GM12878 (cell line): ENCODE results near the gene NAA10. TPM values are rescaled to one million over a fixed set of nuclear protein-coding genes. Genes with fewer than 3 reads are reported as not detected.

Experiments used
- ATAC-seq: fragments of 200-7000 bp; cut with Tn5 transposase; 3 replicates; pipeline ENCODE4 v1.9.1; 2020; ENCODE audit warnings: mild to moderate bottlenecking, moderate library complexity
- BruUV-seq: library from RNA; stranded (reverse); fragments of 400-500 nt; replicated peaks from 2 replicates; lab custom pipeline; 2021; lab: Mats Ljungman, UMichigan
- CTCF ChIA-PET: fragments of 300-600 bp; sonication (Branson Sonifier 250); formaldehyde crosslinking; extraction: SDS; loops from one replicate; lab custom pipeline; 2021; ENCODE audit warnings: inconsistent platforms; lab: Yijun Ruan, JAX
- POLR2A ChIA-PET: fragments of 350-600 bp; formaldehyde crosslinking; extraction: SDS; loops from one replicate; lab custom pipeline; 2021; ENCODE audit warnings: inconsistent platforms; lab: Charles Lee
- RAD21 ChIA-PET: fragments of 300-600 bp; sonication (Branson Sonifier 250); formaldehyde crosslinking; loops from one replicate; lab custom pipeline; 2023; ENCODE audit warnings: antibody characterized with exemption; ENCODE audit not compliant: unreplicated experiment; lab: Charles Lee
- SMC1A ChIA-PET: fragments of 300-600 bp; sonication (Branson Sonifier 250); formaldehyde crosslinking; loops from one replicate; lab custom pipeline; 2023; ENCODE audit not compliant: unreplicated experiment, uncharacterized antibody; lab: Charles Lee
- DNase-seq: peaks from one replicate; pipeline ENCODE4 v3.0.0-alpha.2; 2011; ENCODE audit warnings: low read depth, low spot score
- FAIRE-seq: peaks from 3 replicates; lab custom pipeline; 2011; peaks lifted over from hg19 to GRCh38; lab: Jason Lieb, UNC
- H2AFZ ChIP-seq: 2 replicates; pipeline ENCODE4 v1.6.0; 2011; ENCODE audit warnings: low read depth, low read length, control low read depth; ENCODE audit not compliant: control insufficient read depth
- H3K27ac ChIP-seq: 2 replicates; pipeline ENCODE4 v1.5.1; 2011; ENCODE audit warnings: control low read depth; ENCODE audit not compliant: control insufficient read depth, insufficient read depth
- H3K27me3 ChIP-seq, 2 experiments: replicated peaks in 1 of 2; 2 replicates each; pipeline versions ENCODE4 v1.6.0 to v1.6.1; 2011; ENCODE audit warnings: low read length in 1 of 2; ENCODE audit not compliant: control insufficient read depth in 2 of 2, insufficient read depth in 2 of 2
- H3K36me3 ChIP-seq, 2 experiments: 2 replicates each; pipeline ENCODE4 v1.5.1; 2011; ENCODE audit warnings: low read length in 1 of 2; ENCODE audit not compliant: control insufficient read depth in 2 of 2, insufficient read depth in 2 of 2
- H3K4me1 ChIP-seq: 2 replicates; pipeline ENCODE4 v1.6.1; 2011; ENCODE audit warnings: mild to moderate bottlenecking, low read length, moderate library complexity, mixed read lengths; ENCODE audit not compliant: control insufficient read depth, insufficient read depth
- H3K4me2 ChIP-seq: 2 replicates; pipeline ENCODE4 v1.6.0; 2011; ENCODE audit warnings: control low read depth; ENCODE audit not compliant: control insufficient read depth, insufficient read depth
- H3K4me3 ChIP-seq: fragments of 200-600 bp; sonication (generic); 2 replicates; pipeline ENCODE4 v1.5.1; 2016
- H3K79me2 ChIP-seq: 2 replicates; pipeline ENCODE4 v1.6.0; 2011; ENCODE audit warnings: low read length; ENCODE audit not compliant: control insufficient read depth, insufficient read depth
- H3K9ac ChIP-seq: 2 replicates; pipeline ENCODE4 v1.8.0; 2011; ENCODE audit warnings: low read length, control low read depth, mixed read lengths; ENCODE audit not compliant: control insufficient read depth, insufficient read depth
- H3K9me3 ChIP-seq: replicated peaks from 3 replicates; pipeline ENCODE4 v1.5.1; 2011; ENCODE audit warnings: mild to moderate bottlenecking, low read length; ENCODE audit not compliant: control insufficient read depth, insufficient read depth
- H4K20me1 ChIP-seq: 2 replicates; pipeline ENCODE4 v1.6.0; 2011; ENCODE audit not compliant: control insufficient read depth, insufficient read depth
- BHLHE40 ChIP-seq, 2 experiments: fragments of 450-650 bp in 1 of 2; IDR thresholded peaks; 2 replicates each; pipeline ENCODE4 v1.6.1; 2011 to 2017; ENCODE audit warnings: low read depth in 2 of 2, borderline replicate concordance in 1 of 2, improper control_type of control experiment in 1 of 2, low read length in 1 of 2, mild to moderate bottlenecking in 1 of 2
- CEBPB ChIP-seq, 2 experiments: fragments of 150-350 bp in 1 of 2; IDR thresholded peaks; 2 replicates each; pipeline ENCODE4 v1.6.1; 2012 to 2014; ENCODE audit warnings: low read depth in 2 of 2, low read length in 2 of 2, borderline replicate concordance in 1 of 2, inconsistent platforms in 1 of 2
- DPF2 ChIP-seq: fragments of 450-650 bp; IDR thresholded peaks from 2 replicates; pipeline ENCODE4 v1.6.1; 2017; ENCODE audit warnings: mild to moderate bottlenecking
- GABPA ChIP-seq: IDR thresholded peaks from 2 replicates; pipeline ENCODE4 v1.6.1; 2014; ENCODE audit warnings: antibody characterized with exemption, low read depth, mild to moderate bottlenecking, inconsistent platforms
- KLF5 ChIP-seq: fragments of 450-650 bp; IDR thresholded peaks from 2 replicates; pipeline ENCODE4 v1.6.1; 2014; ENCODE audit warnings: mild to moderate bottlenecking; ENCODE audit not compliant: partially characterized antibody
- MYB ChIP-seq: fragments of 150-350 bp; IDR thresholded peaks from 2 replicates; pipeline ENCODE4 v1.6.1; 2014; ENCODE audit warnings: mild to moderate bottlenecking, low read depth, low read length, borderline replicate concordance
- NFIC ChIP-seq: IDR thresholded peaks from 2 replicates; pipeline ENCODE4 v1.6.1; 2012; ENCODE audit warnings: low read depth, mild to moderate bottlenecking, inconsistent platforms, low read length, moderate library complexity
- RAD51 ChIP-seq: fragments of 450-650 bp; IDR thresholded peaks from 2 replicates; pipeline ENCODE4 v1.6.1; 2016; ENCODE audit warnings: moderate library complexity, mild to moderate bottlenecking, inconsistent platforms
- SMARCA5 ChIP-seq: fragments of 450-650 bp; IDR thresholded peaks from 2 replicates; pipeline ENCODE4 v1.6.1; 2017; ENCODE audit warnings: mild to moderate bottlenecking
- SRF ChIP-seq, 2 experiments: IDR thresholded peaks; 2 replicates each; pipeline ENCODE4 v1.6.1; 2011; ENCODE audit warnings: low read depth in 2 of 2, low read length in 2 of 2, mild to moderate bottlenecking in 1 of 2, moderate library complexity in 1 of 2
- TBL1XR1 ChIP-seq: IDR thresholded peaks from 2 replicates; pipeline ENCODE4 v1.6.1; 2012; ENCODE audit warnings: low read depth, low read length, improper control_type of control experiment
- ZBED1 ChIP-seq: IDR thresholded peaks from 2 replicates; pipeline ENCODE4 v1.6.1; 2016; ENCODE audit warnings: borderline replicate concordance
- ZSCAN29 ChIP-seq: fragments of 450-650 bp; IDR thresholded peaks from 2 replicates; pipeline ENCODE4 v1.6.1; 2017; ENCODE audit warnings: mild to moderate bottlenecking, moderate library complexity
- WGBS: methylation state at CpG from one replicate; pipeline ENCODE4 v1.1.6; 2016; ENCODE audit warnings: low lambda C conversion rate; ENCODE audit not compliant: insufficient replicate concordance, insufficient coverage; ENCODE audit errors: missing lambda C conversion rate; 5-methylcytosine and 5-hydroxymethylcytosine counted together
- in situ Hi-C: fragments of 300-500 bp; cut with MboI; formaldehyde crosslinking; loops from 9 replicates; pipeline ENCODE4 v1.14.3; 2018; ENCODE audit warnings: mixed read lengths
- intact Hi-C: fragments of 100-400 bp; cut with micrococcal nuclease; formaldehyde crosslinking; loops from one replicate; pipeline ENCODE4 v1.14.2; 2022; ENCODE audit not compliant: unreplicated experiment
- polyA plus RNA-seq, 11 experiments: library from polyadenylated mRNA; depleted of rRNA in 4 of 11; unstranded in 6 of 11; stranded (reverse) in 5 of 11; fragments of >200 nt; fragmentation: Nextera tagmentation in 4 of 11; fragmentation: Illumina TruSeq in 1 of 11; extraction: Ambion mirVana in 4 of 11; extraction: Trizol in 1 of 11; gene quantifications; 1 replicate in 1 of 11; 2 replicates in 10 of 11; pipeline versions ENCODE4 v1.2.1 to v1.2.3, GENCODE V29; 2011 to 2016; ENCODE audit warnings: inconsistent platforms in 2 of 11, missing spikeins in 2 of 11, low read depth in 1 of 11
- total RNA-seq, 4 experiments: library from RNA; depleted of rRNA in 3 of 4; stranded (reverse); fragments of >200 nt in 3 of 4; fragmentation: Illumina TruSeq in 1 of 4; extraction: Trizol in 1 of 4; gene quantifications; 2 replicates each; pipeline versions ENCODE4 v1.2.1 to v1.2.3, GENCODE V29; 2013 to 2021
- TF ChIP-seq, protein P1 (sequence below): fragments of 150-350 bp; IDR thresholded peaks from 2 replicates; pipeline ENCODE4 v1.6.1; 2016; ENCODE audit warnings: low read depth, low read length

The NAA10 gene
- total and polyA plus RNA-seq, 10 of the 15 experiments (the other 5 are each of a cell fraction or from before 2014, with no cell fraction given), result 7.9 to 212 (median 98.9) TPM

DNA sequence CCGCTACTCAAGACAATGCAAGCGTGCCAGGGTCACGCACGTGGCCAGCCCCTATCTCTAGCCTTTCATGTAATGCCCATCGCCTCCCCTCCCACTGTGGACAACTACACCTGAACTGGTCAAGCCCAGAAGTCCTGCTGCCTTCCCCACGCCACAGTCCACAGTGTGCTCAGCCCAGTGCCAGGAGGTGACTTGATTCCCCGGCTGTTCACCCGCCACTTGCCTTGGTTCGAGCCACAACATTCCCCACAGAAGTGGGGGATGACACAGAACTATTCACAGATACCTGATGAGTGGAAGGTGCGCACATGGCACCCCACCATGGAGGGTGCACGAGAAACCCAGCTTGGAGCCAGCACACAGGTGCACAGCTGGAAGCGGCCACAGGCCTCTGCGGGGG lies 15.6 kb downstream of the NAA10 start:
- DNase-seq, result no peak
- H3K79me2 ChIP-seq, result peaks cover 15% of the 10 kb centered on the region
- no peak overlapping the region for H2AFZ ChIP-seq
- H3K9ac ChIP-seq, result no peak overlapping the region
- no peak for TF ChIP-seq CEBPB (IDR thresholded peaks at IDR 0.05; ENCODE audit: borderline replicate concordance in 1 of 2, low read depth in 2 of 2, low read length in 2 of 2)
- TF ChIP-seq ZSCAN29, result no peak
- SMC1A ChIA-PET, result interaction anchor here (0.8 kb wide), 1 partner anchor 121 kb away, joined by 3 read pairs; no protein-coding TSS in a partner anchor
- 0 out of 4 replicates have a peak, but pooled peaks cover 0 to 1% of the 10 kb centered on the region in 2 experiments for H3K27me3 ChIP-seq
- no peak overlapping the region for H3K4me3 ChIP-seq
- H3K4me1 ChIP-seq, result peaks cover 7% of the 10 kb centered on the region; the same call in 1 of the 2 replicates
- no peak for ATAC-seq
- FAIRE-seq, result no peak
- H3K27ac ChIP-seq, result no peak overlapping the region
- 88% methylated on average over 13 of the region's 13 CpGs for WGBS
- no TSS peak for BruUV-seq
- in situ Hi-C loops, result no loop called here
- POLR2A ChIA-PET, result no interaction called here
- CTCF ChIA-PET, result no interaction called here
- H4K20me1 ChIP-seq, result no peaks in the 10 kb centered on the region
- RAD21 ChIA-PET, result no interaction called here
- H3K4me2 ChIP-seq, result no peak overlapping the region
- peaks cover 0 to 3% of the 10 kb centered on the region in 2 experiments; a peak in 1 of 4 replicates for H3K36me3 ChIP-seq
- intact Hi-C loops, result no loop called here
- no peaks in the 10 kb centered on the region for H3K9me3 ChIP-seq

DNA sequence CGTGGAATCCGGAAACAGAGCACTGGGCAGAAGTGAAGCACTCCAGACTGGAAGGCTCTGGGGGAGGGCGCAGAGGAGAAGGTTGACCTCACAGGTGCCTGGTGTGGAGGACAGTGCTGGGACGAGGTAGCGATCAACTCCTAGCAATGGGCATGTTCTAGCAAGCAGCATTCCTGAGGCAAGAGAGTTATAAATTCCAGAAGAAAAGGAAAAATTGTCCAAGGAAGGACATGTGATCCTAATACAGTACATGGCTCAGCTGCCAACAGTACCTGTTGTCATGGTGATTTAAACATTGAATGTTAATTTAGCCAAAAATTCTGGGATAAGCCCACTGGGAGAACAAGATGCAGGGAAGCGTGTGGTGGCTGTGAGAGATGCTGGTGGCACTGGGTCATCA lies 17.0 kb downstream of the NAA10 start:
- Histone ChIP-seq H3K4me2 (no peak overlapping the region), H3K9me3 (no peaks in the 10 kb centered on the region), H4K20me1 (no peaks in the 10 kb centered on the region), H2AFZ (no peak overlapping the region), H3K27me3 (0 out of 4 replicates have a peak, but pooled peaks cover 0 to 1% of the 10 kb centered on the region in 2 experiments), H3K79me2 (peaks cover 4% of the 10 kb centered on the region), H3K36me3 (peaks cover 0 to 3% of the 10 kb centered on the region in 2 experiments; a peak in 2 of 4 replicates), H3K4me3 (no peak overlapping the region), H3K9ac (no peak overlapping the region), H3K27ac (no peak overlapping the region), H3K4me1 (no peaks in the 10 kb centered on the region)
- SMC1A ChIA-PET, result no interaction called here
- POLR2A ChIA-PET, result no interaction called here
- no peak for ATAC-seq
- intact Hi-C loops (no loop called here), in situ Hi-C loops (no loop called here)
- no TSS peak for BruUV-seq
- RAD21 ChIA-PET, result no interaction called here
- CTCF ChIA-PET, result interaction anchor here (0.6 to 1.0 kb wide), 2 partner anchors 29 to 32 kb away, joined by 3 read pairs; no protein-coding TSS in a partner anchor
- 79% methylated on average over 6 of the region's 6 CpGs for WGBS
- no peak for FAIRE-seq
- DNase-seq, result no peak
- TF ChIP-seq RAD51 (no peak), KLF5 (no peak), GABPA (no peak), ZBED1 (no peak), DPF2 (no peak), SMARCA5 (no peak), SRF (IDR thresholded peaks at IDR 0.05; ENCODE audit: low read depth in 2 of 2, low read length in 2 of 2) (no peak), NFIC (no peak), TBL1XR1 (no peak), BHLHE40 (IDR thresholded peaks at IDR 0.05; ENCODE audit: borderline replicate concordance in 1 of 2, low read depth in 2 of 2, low read length in 1 of 2) (no peak), MYB (no peak)
- TF ChIP-seq, protein P1, sequence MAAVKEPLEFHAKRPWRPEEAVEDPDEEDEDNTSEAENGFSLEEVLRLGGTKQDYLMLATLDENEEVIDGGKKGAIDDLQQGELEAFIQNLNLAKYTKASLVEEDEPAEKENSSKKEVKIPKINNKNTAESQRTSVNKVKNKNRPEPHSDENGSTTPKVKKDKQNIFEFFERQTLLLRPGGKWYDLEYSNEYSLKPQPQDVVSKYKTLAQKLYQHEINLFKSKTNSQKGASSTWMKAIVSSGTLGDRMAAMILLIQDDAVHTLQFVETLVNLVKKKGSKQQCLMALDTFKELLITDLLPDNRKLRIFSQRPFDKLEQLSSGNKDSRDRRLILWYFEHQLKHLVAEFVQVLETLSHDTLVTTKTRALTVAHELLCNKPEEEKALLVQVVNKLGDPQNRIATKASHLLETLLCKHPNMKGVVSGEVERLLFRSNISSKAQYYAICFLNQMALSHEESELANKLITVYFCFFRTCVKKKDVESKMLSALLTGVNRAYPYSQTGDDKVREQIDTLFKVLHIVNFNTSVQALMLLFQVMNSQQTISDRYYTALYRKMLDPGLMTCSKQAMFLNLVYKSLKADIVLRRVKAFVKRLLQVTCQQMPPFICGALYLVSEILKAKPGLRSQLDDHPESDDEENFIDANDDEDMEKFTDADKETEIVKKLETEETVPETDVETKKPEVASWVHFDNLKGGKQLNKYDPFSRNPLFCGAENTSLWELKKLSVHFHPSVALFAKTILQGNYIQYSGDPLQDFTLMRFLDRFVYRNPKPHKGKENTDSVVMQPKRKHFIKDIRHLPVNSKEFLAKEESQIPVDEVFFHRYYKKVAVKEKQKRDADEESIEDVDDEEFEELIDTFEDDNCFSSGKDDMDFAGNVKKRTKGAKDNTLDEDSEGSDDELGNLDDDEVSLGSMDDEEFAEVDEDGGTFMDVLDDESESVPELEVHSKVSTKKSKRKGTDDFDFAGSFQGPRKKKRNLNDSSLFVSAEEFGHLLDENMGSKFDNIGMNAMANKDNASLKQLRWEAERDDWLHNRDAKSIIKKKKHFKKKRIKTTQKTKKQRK, result no peak
